GM19193 (cell line): ENCODE results near the gene EMC10.

Source experiments
- POLR2A ChIP-seq: IDR thresholded peaks from 4 replicates; pipeline ENCODE4 v1.6.1; 2011; ENCODE audit not compliant: insufficient read depth, insufficient read length; ENCODE audit errors: extremely low read depth

Gene EMC10

GRCh38 chr19:50498219-50499056 lies 22.1 kb downstream of the EMC10 start:
- no peak for TF ChIP-seq POLR2A

- TF ChIP-seq POLR2A = no peak
These were observed 23.9 kb downstream of the EMC10 start for GRCh38 chr19:50500060-50500752.

DNA sequence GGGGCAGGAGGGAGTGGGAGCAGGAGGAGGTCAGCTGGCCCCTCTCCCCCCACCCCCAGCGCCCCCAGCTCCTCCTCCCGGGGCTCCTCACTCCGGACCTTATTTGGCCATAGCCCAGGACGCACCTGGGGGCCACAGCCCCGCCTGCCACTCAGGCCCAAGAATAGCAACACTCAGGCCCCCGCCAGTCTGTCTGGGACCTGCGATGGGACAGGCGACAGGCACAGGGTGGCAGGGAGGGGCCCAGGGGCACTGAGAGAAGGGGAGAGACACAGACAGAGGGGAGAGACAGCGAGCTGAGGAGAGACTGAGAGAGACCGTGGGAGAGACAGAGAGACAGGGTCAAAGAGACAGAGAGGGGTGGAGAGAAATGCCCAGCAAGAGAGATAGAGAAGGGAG lies 24.4 kb downstream of the EMC10 start:
- no peak for TF ChIP-seq POLR2A

- TF ChIP-seq POLR2A = no peak
These were observed 24.9 kb downstream of the EMC10 start for GRCh38 chr19:50501186-50501567.

GRCh38 chr19:50501568-50502475 lies 25.5 kb downstream of the EMC10 start:
- TF ChIP-seq POLR2A = no peak

DNA sequence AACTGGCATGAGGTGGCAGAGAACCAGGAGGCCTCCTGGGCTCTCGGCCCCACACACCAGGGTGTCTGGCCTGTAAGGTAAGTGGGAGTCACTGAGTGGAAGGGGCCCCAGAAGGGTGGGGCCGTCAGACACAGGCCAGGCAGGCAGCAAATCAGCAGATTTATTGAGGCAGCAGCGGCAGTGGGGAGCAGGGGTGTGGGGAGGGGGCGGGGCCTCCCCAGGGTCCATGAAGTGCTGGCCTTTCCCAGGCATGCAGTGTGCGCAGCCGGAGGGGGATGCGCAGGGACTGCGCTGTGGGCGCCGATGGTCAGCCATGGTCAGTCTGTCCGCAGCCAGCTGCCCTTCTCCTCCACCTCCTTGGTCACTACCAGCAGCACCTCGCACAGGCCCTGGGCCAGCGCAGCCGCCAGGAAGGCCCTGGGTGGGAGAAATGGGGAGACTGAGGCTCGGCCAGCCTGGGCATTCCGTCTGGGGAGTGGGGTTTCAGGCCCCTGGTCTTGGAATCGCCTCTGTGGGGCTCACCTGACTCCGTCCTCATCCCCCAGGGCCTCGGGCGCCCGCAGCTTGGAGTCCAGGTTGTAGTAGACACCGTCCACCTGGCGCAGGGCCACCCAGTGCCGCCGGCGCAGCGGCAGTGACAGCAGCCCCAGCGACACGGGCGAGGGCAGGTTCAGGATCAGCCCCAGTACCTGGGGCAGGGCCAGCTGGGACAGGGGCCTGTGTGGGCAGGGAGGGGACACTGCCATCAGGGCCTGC lies 29.7 kb downstream of the EMC10 start:
- no peak for TF ChIP-seq POLR2A

DNA sequence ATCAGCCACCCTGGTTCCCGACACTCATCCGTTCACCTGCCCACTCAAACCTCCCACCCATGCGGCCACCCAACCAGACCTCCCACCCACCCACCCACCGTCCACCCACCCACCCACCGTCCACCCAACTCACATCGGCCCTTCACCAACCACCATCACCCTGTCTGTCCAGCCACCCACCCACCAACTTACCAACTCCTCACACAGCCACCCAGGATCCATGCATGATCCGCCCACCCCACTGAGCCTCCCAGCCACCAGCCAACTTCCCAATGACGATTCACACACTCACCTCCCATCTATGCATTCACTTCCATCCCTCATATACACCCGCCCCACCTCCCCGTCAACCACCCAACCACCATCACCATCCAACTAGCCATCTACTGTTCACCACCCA lies 30.4 kb downstream of the EMC10 start:
- no peak for TF ChIP-seq POLR2A

DNA sequence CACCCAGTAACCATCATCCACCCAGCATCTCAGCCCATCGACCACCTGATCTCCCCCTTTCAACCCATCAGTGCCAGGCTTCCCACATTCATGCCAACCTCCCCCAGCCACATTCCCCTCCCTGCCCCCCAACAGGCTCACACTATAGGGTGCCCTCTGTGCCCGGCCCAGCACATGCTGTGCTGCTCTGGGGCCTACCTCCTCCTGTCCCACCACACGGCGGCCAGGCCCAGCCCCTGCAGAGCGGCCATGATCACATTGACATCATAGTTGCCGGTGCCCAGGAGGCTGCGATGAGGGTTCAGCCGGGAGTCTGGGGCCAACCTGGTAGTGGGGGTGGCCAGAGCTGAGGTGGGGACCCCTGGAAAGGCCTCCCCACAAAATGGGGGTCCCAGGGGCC lies 31.1 kb downstream of the EMC10 start:
- no peak for TF ChIP-seq POLR2A

DNA sequence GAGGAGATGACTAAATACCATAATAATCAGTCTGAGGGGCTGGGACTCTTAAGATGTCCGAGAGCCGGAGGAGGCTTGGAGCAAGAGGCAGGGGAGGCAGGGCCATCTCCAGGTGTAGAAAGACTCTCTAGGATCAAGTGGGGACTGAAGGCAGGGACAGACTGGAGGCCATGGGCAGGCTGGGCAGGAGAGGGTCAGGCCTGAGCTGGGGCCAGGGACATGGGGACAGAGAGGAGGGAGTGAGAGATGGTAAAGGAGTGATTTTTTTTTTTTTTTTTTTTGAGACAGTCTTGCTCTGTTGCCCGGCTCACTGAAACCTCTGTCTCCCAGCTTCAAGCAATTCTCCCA lies 32.5 kb downstream of the EMC10 start:
- TF ChIP-seq POLR2A = no peak

GRCh38 chr19:50509366-50509765 lies 33.1 kb downstream of the EMC10 start:
- TF ChIP-seq POLR2A = no peak

GRCh38 chr19:50510121-50510670 lies 33.9 kb downstream of the EMC10 start:
- TF ChIP-seq POLR2A = no peak

GRCh38 chr19:50510700-50511068 lies 34.4 kb downstream of the EMC10 start:
- no peak for TF ChIP-seq POLR2A

- peak; percentile 50 for TF ChIP-seq POLR2A
These were observed 34.9 kb downstream of the EMC10 start, which contains the start of gene JOSD2 for GRCh38 chr19:50511069-50511822. Gene JOSD2, minus strand, starts transcription at chr19:50511191. Its CDS starts 760 bp downstream, at chr19:50510431.
